ENCODE measurements around the gene SRGAP1. TPM values are rescaled to one million over a fixed set of nuclear protein-coding genes. Genes with fewer than 3 reads are reported as not detected.

Gene SRGAP1
- total RNA-seq, 4 donors from 2014 or later: 7.6 to 17.5 (median 14.6) TPM

- intact Hi-C loops (cut with DNase I): no loop called here
- Histone ChIP-seq H3K4me1 (peaks cover 0 to 3% (median 1%) of the 10 kb centered on the region in 4 donors), H3K36me3 (no peaks in the 10 kb centered on the region), H3K27ac (replicated peaks in 1 of 4) (no peak overlapping the region), H3K4me3 (no peak overlapping the region), H3K27me3 (no peaks in the 10 kb centered on the region), H3K9me3 (no peaks in the 10 kb centered on the region)
- DNase-seq (ENCODE audit: extremely low spot score): no peak
- WGBS: 67% methylated on average over 3 of the region's 3 CpGs
- no peak for TF ChIP-seq POLR2AphosphoS5 (IDR thresholded peaks at IDR 0.05)
- no peak for TF ChIP-seq POLR2A (IDR thresholded peaks at IDR 0.05; ENCODE audit: low read depth)
These were observed 342.9 kb downstream of the SRGAP1 start for GRCh38 chr12:64187370-64187769.

- Histone ChIP-seq H3K27ac (replicated peaks in 1 of 4) (no peak overlapping the region), H3K4me3 (no peak overlapping the region), H3K9me3 (no peaks in the 10 kb centered on the region), H3K4me1 (no peaks in the 10 kb centered on the region), H3K36me3 (no peaks in the 10 kb centered on the region), H3K27me3 (no peaks in the 10 kb centered on the region)
- intact Hi-C loops (cut with DNase I): no loop called here
- no peak for DNase-seq (ENCODE audit: extremely low spot score)
- 70% methylated on average over 2 of the region's 2 CpGs for WGBS
- TF ChIP-seq POLR2AphosphoS5 (IDR thresholded peaks at IDR 0.05): no peak
- no peak for TF ChIP-seq EP300 (IDR thresholded peaks at IDR 0.05)
- TF ChIP-seq POLR2A (IDR thresholded peaks at IDR 0.05; ENCODE audit: low read depth): no peak
- TF ChIP-seq CTCF (IDR thresholded peaks at IDR 0.05): no peak
These were observed 343.3 kb downstream of the SRGAP1 start for GRCh38 chr12:64187794-64188193.

GRCh38 chr12:64189530-64189929 lies 345.0 kb downstream of the SRGAP1 start:
- no peak for TF ChIP-seq EP300 (IDR thresholded peaks at IDR 0.05)
- TF ChIP-seq CTCF (IDR thresholded peaks at IDR 0.05): no peak
- no peak for TF ChIP-seq POLR2A (IDR thresholded peaks at IDR 0.05; ENCODE audit: low read depth)
- TF ChIP-seq POLR2AphosphoS5 (IDR thresholded peaks at IDR 0.05): no peak
- intact Hi-C loops (cut with DNase I): no loop called here
- WGBS: 83% methylated on average over 1 of the region's 1 CpG

GRCh38 chr12:64190140-64190539 lies 345.6 kb downstream of the SRGAP1 start:
- H3K4me3 ChIP-seq: no peak overlapping the region
- intact Hi-C loops (cut with DNase I): no loop called here
- H3K4me1 ChIP-seq: no peaks in the 10 kb centered on the region
- no peak overlapping the region for H3K27ac ChIP-seq (replicated peaks in 1 of 4)
- H3K27me3 ChIP-seq: no peaks in the 10 kb centered on the region
- DNase-seq (ENCODE audit: extremely low spot score): no peak
- no peak for TF ChIP-seq EP300 (IDR thresholded peaks at IDR 0.05)
- H3K36me3 ChIP-seq: peaks cover 9 to 14% (median 12%) of the 10 kb centered on the region in 4 donors
- no peaks in the 10 kb centered on the region for H3K9me3 ChIP-seq

More at GRCh38 chr12:64189530-64189929, 345.0 kb downstream of the SRGAP1 start:
- no peak for DNase-seq (ENCODE audit: extremely low spot score)
- Histone ChIP-seq H3K4me1 (no peaks in the 10 kb centered on the region), H3K36me3 (peaks cover 9 to 14% (median 12%) of the 10 kb centered on the region in 4 donors), H3K4me3 (no peak overlapping the region), H3K9me3 (no peaks in the 10 kb centered on the region), H3K27ac (replicated peaks in 1 of 4) (no peak overlapping the region), H3K27me3 (no peaks in the 10 kb centered on the region)

GRCh38 chr12:64192644-64193444 lies 348.3 kb downstream of the SRGAP1 start:
- no peaks in the 10 kb centered on the region for H3K4me1 ChIP-seq
- H3K9me3 ChIP-seq: no peaks in the 10 kb centered on the region
- no peaks in the 10 kb centered on the region for H3K27me3 ChIP-seq
- TF ChIP-seq POLR2A (IDR thresholded peaks at IDR 0.05; ENCODE audit: low read depth): no peak
- TF ChIP-seq POLR2AphosphoS5 (IDR thresholded peaks at IDR 0.05): no peak
- TF ChIP-seq CTCF (IDR thresholded peaks at IDR 0.05): no peak
- TF ChIP-seq EP300 (IDR thresholded peaks at IDR 0.05): no peak
- H3K4me3 ChIP-seq: no peak overlapping the region
- DNase-seq (ENCODE audit: extremely low spot score): no peak
- 88% methylated on average over 7 of the region's 7 CpGs for WGBS
- intact Hi-C loops (cut with DNase I): no loop called here
- peaks cover 9 to 14% (median 12%) of the 10 kb centered on the region in 4 donors for H3K36me3 ChIP-seq
- no peak overlapping the region for H3K27ac ChIP-seq (replicated peaks in 1 of 4)
